ENCODE results near the gene SPOCD1. TPM values are rescaled to one million over a fixed set of nuclear protein-coding genes. Genes with fewer than 3 reads are reported as not detected.

SPOCD1 gene
- total and polyA plus RNA-seq, 2 of the 4 experiments (the other 2 are of a cell fraction), result 59.7 to 132 TPM

GRCh38 chr1:31778763-31779488 is 36.9 kb downstream of the SPOCD1 start:
- Histone ChIP-seq H3K79me1 (ENCODE audit: low read depth in 1 of 2, low read length in 2 of 2) (no peaks in the 10 kb centered on the region), H3K18ac (ENCODE audit: low read depth, low read length) (no peak overlapping the region), H2BK15ac (ENCODE audit: low read depth, low read length) (no peak overlapping the region), H3K27ac (ENCODE audit: insufficient read depth, low read length) (no peak overlapping the region), H3K9ac (ENCODE audit: low read depth, low read length) (no peak overlapping the region), H3K4me2 (ENCODE audit: low read depth, low read length) (no peak overlapping the region), H2AK5ac (ENCODE audit: low read depth, low read length) (no peak overlapping the region), H4K91ac (ENCODE audit: insufficient read depth, low read depth, low read length) (no peak overlapping the region), H3K4ac (ENCODE audit: low read depth, low read length) (no peak overlapping the region), H4K20me1 (ENCODE audit: insufficient read depth, low read length) (no peaks in the 10 kb centered on the region), H3K56ac (ENCODE audit: extremely low read depth, insufficient read depth, low read length) (no peak overlapping the region), H3K14ac (replicated peaks; ENCODE audit: low read depth, low read length) (no peak overlapping the region), H2AFZ (replicated peaks; ENCODE audit: low read length, poor library complexity) (no peak overlapping the region), H3K4me1 (ENCODE audit: control insufficient read depth, insufficient read depth, low read length) (peaks cover 10% of the 10 kb centered on the region), H4K5ac (ENCODE audit: low read depth, low read length) (no peak overlapping the region), H4K8ac (ENCODE audit: low read depth in 2 of 2, low read length in 2 of 2) (no peak overlapping the region), H3K9me3 (ENCODE audit: control insufficient read depth, insufficient read depth, low read length) (peaks cover 2% of the 10 kb centered on the region; the same call in 1 of the 2 replicates), H3K9me1 (ENCODE audit: insufficient read depth, low read length) (peaks cover 3% of the 10 kb centered on the region; the same call in 1 of the 2 replicates), H3K4me3 (ENCODE audit: insufficient read depth, low read depth, low read length) (no peak overlapping the region), H3K23ac (ENCODE audit: low read depth, low read length) (no peak overlapping the region), H2AK9ac (replicated peaks; ENCODE audit: low read depth, low read length, poor library complexity) (no peak overlapping the region), H2BK20ac (ENCODE audit: low read depth, low read length) (no peak overlapping the region), H2BK120ac (ENCODE audit: low read depth, low read length) (no peak overlapping the region), H3K36me3 (ENCODE audit: control insufficient read depth, insufficient read depth, low read length) (no peaks in the 10 kb centered on the region), H2BK5ac (ENCODE audit: low read depth, low read length, poor library complexity, severe bottlenecking) (no peak overlapping the region), H3K27me3 (ENCODE audit: control insufficient read depth, insufficient read depth, low read length) (peaks cover 27% of the 10 kb centered on the region)
- BruUV-seq (replicated peaks), result no TSS peak
- TF ChIP-seq RFX5 (IDR thresholded peaks at IDR 0.05; ENCODE audit: low read depth, low read length) (no peak), RCOR1 (IDR thresholded peaks at IDR 0.05; ENCODE audit: insufficient replicate concordance, low read length) (no peak), SMC3 (IDR thresholded peaks at IDR 0.05; ENCODE audit: low read depth, low read length) (no peak), BHLHE40 (IDR thresholded peaks at IDR 0.05; ENCODE audit: low read depth, low read length) (no peak), CEBPB (IDR thresholded peaks at IDR 0.05; ENCODE audit: low read depth, low read length) (no peak), USF2 (IDR thresholded peaks at IDR 0.05; ENCODE audit: low read depth, low read length) (no peak), MXI1 (IDR thresholded peaks at IDR 0.05; ENCODE audit: borderline replicate concordance, low read depth, low read length) (no peak), NFE2L2 (IDR thresholded peaks at IDR 0.05; ENCODE audit: low read depth, low read length) (no peak), RAD21 (IDR thresholded peaks at IDR 0.05; ENCODE audit: low read length) (no peak), FOS (IDR thresholded peaks at IDR 0.05; ENCODE audit: low read depth, low read length) (no peak), CTCF (conservative IDR thresholded peaks at IDR 0.05; ENCODE audit: low read depth, low read length) (no peak)
- ChIA-PET CTCF (no interaction called here), POLR2A (ENCODE audit: unreplicated experiment) (no interaction called here)
- WGBS, 2 experiments (ENCODE audit: extremely low coverage in 2 of 2, insufficient read length in 1 of 2), result 83% methylated on average over 4 of the region's 11 CpGs; no CpG with 5 or more reads in 1 of the 2 experiments
- DNase-seq (no peak), ATAC-seq (ENCODE audit: low read depth) (no peak)
- intact Hi-C loops (cut with micrococcal nuclease) (no loop called here), in situ Hi-C loops (cut with MboI; ENCODE audit: low sequenced_read_pairs) (loop anchor here (5.0 kb wide), 1 partner anchor 52 kb away; no protein-coding TSS in a partner anchor), dilution Hi-C loops (cut with HindIII; ENCODE audit: low sequenced_read_pairs, unreplicated experiment) (no loop called here)
